LNCAP (cell line): ENCODE data around the gene OR7D2.

ENCODE experiments used
- TF ChIP-seq, protein P1 (sequence below): fragments of 450-650 bp; IDR thresholded peaks from 2 replicates; pipeline ENCODE4 v1.5.1; 2017; ENCODE audit warnings: mild to moderate bottlenecking

Gene OR7D2

DNA sequence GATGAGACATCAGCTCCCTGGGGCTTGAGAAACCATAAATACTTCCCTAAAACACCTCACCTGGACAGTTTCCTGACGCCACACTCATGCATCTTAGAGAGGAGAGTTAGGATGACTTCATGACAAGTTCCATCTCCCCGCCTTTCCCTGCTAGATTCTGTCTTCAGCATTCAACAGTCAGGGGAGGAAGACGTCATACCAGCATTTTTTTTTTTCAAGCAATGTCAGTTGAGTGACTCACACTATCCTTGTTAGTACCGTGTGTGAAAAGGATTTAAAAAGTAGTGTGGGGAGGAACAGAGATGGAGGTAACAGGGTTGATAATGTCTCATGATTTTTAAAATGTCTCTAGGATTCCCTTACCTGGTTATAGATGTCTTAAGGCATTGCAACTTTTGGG lies at the start of gene OR7D2:
Gene OR7D2, plus strand, starts transcription at position 79 of the 400 bp plus-strand sequence. CDS start 6,803 bp downstream, outside the sequence.
- TF ChIP-seq, protein P1, sequence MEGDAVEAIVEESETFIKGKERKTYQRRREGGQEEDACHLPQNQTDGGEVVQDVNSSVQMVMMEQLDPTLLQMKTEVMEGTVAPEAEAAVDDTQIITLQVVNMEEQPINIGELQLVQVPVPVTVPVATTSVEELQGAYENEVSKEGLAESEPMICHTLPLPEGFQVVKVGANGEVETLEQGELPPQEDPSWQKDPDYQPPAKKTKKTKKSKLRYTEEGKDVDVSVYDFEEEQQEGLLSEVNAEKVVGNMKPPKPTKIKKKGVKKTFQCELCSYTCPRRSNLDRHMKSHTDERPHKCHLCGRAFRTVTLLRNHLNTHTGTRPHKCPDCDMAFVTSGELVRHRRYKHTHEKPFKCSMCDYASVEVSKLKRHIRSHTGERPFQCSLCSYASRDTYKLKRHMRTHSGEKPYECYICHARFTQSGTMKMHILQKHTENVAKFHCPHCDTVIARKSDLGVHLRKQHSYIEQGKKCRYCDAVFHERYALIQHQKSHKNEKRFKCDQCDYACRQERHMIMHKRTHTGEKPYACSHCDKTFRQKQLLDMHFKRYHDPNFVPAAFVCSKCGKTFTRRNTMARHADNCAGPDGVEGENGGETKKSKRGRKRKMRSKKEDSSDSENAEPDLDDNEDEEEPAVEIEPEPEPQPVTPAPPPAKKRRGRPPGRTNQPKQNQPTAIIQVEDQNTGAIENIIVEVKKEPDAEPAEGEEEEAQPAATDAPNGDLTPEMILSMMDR: no peak

DNA sequence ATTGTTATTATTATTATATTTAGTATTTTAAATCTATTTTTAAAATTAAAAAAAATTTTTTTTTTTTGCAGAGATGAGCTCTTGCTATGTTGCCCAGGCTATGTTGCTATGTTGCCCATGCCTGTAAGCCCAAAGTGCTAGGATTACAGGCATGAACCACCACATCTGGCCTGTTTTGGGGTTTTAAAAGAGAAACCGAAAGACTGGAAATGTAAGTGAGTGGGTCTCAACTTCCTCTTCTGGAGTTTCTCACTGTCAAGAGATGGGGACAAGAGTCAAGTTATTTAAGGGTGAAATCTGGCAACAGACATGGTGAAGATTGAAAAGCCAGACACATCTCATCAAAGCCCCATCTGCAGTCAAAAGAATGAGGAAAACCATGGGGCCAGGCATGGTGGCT lies 47.8 kb upstream of the OR7D2 start:
- TF ChIP-seq, protein P1: no peak

DNA sequence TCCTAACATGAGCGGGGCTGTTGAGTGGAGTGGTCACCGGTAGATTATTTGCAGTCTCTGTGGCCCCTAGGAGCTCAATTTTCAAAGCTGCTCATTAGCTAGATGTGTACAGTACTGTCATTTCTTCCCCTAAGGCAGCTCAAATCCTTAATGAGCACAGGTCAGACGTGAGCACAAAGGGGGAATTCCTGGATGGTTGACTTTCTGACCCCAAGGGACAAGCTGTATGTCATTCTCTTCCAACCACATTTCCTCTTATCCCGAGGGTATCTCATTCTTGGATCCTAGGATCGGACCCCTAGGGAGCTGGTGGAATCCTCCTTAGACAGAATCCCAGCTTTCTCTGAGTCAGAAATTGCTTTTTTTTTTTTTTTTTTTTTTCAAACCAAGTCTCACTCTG lies 46.4 kb upstream of the OR7D2 start:
- TF ChIP-seq, protein P1: no peak

DNA sequence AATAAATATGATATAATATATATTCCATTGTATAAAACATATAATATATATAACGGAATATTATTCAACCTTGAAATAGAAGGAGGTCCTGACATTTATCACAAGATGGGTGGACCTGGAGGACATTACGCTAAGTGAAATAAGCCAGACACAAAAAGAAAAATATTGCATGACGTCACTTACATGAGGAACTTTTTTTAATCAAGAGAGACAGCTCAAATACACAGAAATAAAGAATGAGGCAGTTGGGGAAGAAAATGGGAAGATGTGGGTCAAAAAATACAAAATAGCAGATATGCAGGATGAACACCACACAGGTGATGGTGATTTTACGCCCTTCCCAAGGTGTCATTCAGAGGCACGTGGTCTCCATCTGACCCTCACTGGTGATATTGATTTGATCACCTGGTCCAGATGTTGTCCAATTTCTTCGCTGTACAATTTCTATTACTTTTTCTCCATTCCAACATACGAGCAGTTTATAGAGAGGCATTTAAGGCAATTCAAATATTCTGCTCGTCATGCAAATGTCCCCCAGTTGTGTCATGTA lies 39.1 kb upstream of the OR7D2 start:
- TF ChIP-seq, protein P1: no peak

DNA sequence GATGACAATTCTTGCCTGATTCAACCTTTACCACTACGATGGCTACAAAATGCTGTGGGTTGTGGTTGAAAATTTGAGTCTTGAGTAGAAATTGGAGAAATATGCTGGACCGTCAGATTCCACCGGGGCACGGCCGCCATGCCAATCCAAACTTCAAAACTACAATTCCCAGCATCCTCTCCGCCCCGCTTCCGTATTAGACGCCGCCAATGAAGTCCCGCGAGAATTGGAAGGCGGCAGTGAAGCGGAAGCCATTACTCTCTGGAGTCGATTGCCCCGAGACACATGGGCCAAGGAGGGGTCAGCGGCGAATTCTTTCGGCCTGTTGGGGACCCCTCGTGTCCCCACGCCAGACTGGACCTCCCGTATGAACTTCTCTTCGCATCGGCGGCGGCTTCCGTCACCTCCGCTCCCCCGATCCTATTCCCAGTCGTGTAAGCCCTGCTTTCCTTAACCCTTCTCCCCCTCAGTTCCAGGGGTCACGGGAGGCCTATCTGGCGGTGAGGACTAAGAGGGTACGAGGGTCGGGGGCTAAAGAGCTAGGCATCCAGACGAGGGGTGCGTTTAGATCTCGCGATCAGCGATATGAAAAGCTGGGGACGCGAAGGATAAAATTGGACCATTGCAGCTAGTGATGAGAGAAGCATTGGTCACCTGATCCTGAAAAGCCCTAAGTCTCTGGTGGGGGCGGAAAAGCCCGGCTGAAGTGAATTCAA lies 38.5 kb upstream of the OR7D2 start, which contains the start of gene ZNF317:
Gene ZNF317, plus strand, starts transcription at position 239 of the 716 bp plus-strand sequence. CDS start 15,620 bp downstream, outside the sequence.
- TF ChIP-seq, protein P1: no peak

DNA sequence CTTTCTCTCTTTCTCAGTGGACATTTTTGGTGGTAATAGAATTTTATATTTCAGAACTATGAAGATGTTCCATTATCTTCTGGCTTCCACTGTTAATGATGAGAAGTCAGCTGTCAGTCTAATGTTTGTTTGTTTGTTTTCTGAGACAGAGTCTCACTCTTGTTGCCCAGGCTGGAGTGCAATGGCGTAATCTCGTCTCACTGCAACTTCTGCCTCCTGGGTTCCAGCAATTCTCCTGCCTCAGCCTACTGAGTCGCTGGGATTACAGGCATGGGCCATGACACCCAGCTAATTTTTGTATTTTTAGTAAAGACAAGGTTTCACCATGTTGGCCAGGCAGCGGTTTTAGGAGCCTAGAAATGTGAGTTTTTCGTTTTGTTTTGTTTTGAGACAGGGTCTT lies 33.9 kb upstream of the OR7D2 start:
- TF ChIP-seq, protein P1: no peak

DNA sequence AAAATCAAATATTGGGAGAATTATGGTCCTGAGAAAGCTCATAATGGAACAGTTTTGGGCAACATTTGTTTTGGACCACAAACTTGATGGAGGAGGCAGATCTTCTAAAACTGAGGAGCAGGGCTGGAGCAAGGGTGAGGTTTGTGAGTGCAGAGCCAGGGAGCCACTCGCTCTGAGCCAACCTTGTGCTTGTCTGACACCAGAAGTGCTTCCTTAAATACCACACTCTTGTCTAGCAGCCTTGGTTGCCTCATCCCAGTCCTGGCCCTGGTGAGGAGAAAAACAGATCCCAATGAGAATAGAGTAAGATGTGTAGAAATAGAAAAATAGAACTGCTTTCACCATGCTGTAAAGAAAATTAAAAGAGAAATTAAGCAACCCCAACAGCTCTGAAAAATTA lies 31.9 kb upstream of the OR7D2 start:
- TF ChIP-seq, protein P1: no peak
